ENCODE measurements around the gene FLYWCH1. TPM values are rescaled to one million over a fixed set of nuclear protein-coding genes. Genes with fewer than 3 reads are reported as not detected.
A peak's percentile ranks its signal among the peaks of the same experiment; 100 is the strongest.

FLYWCH1 gene
- total RNA-seq, 1 experiment from 2014 or later = 32.6 TPM

DNA sequence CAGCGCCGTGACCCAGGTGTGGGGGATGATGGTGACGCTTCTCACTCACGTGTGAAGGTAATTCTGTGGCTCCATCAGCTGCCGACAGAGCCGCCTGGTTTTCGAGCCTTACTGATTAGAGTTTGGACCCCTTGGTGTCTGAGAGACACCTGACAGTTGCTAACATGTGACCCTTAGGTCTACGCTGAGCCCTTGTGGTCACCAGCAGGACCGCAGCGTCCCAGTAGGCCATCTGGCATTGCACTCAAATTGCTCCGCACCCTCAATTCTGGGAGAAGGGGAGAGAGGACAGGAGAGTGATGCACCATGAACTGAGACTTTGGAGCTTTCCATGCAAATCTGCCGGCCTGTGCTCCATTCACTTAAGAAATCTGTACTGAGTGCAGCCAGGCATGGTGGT is 2.5 kb downstream of the FLYWCH1 start:
- TF ChIP-seq NR3C1 (CRISPR knock-in tag; conservative IDR thresholded peaks at IDR 0.05; ENCODE audit: low read depth) (no peak), E2F4 (CRISPR knock-in tag; IDR thresholded peaks at IDR 0.05; ENCODE audit: borderline replicate concordance, low read depth) (no peak), GABPB1 (CRISPR knock-in tag; IDR thresholded peaks at IDR 0.05) (no peak), TCF7 (CRISPR knock-in tag; IDR thresholded peaks at IDR 0.05; ENCODE audit: low read depth) (no peak), ZNF396 (CRISPR knock-in tag; IDR thresholded peaks at IDR 0.05; ENCODE audit: borderline replicate concordance) (no peak), OVOL2 (CRISPR knock-in tag; IDR thresholded peaks at IDR 0.05; ENCODE audit: borderline replicate concordance) (no peak), TEAD4 (CRISPR knock-in tag; IDR thresholded peaks at IDR 0.05) (no peak), JAZF1 (CRISPR knock-in tag; IDR thresholded peaks at IDR 0.05) (no peak)

GRCh38 chr16:2915196-2915929 is 3.6 kb downstream of the FLYWCH1 start:
- ATAC-seq (no peak), DNase-seq (ENCODE audit: low spot score) (no peak)
- ChIA-PET POLR2A (no interaction called here), CTCF (interaction anchor here (0.9 kb wide), 1 partner anchor 12 kb away, joined by 6 read pairs; no protein-coding TSS in a partner anchor)
- peak overlapping the region; percentile 57; the same call in 1 of the 2 replicates for H3K27ac Mint-ChIP-seq
- H3K27me3 Mint-ChIP-seq (ENCODE audit: low read depth) = peaks cover 23% of the 10 kb centered on the region
- no peaks in the 10 kb centered on the region for H3K9me3 Mint-ChIP-seq
- H3K4me3 Mint-ChIP-seq = no peak overlapping the region
- peaks cover 4% of the 10 kb centered on the region; the same call in 1 of the 2 replicates for H3K36me3 Mint-ChIP-seq
- TF ChIP-seq MLX (CRISPR knock-in tag; IDR thresholded peaks at IDR 0.05) (no peak), ZNF512 (CRISPR knock-in tag; IDR thresholded peaks at IDR 0.05; ENCODE audit: borderline replicate concordance) (no peak), ZNF121 (CRISPR knock-in tag; IDR thresholded peaks at IDR 0.05) (no peak), EMX1 (CRISPR knock-in tag; IDR thresholded peaks at IDR 0.05) (no peak)
- TF ChIP-seq, protein P1, sequence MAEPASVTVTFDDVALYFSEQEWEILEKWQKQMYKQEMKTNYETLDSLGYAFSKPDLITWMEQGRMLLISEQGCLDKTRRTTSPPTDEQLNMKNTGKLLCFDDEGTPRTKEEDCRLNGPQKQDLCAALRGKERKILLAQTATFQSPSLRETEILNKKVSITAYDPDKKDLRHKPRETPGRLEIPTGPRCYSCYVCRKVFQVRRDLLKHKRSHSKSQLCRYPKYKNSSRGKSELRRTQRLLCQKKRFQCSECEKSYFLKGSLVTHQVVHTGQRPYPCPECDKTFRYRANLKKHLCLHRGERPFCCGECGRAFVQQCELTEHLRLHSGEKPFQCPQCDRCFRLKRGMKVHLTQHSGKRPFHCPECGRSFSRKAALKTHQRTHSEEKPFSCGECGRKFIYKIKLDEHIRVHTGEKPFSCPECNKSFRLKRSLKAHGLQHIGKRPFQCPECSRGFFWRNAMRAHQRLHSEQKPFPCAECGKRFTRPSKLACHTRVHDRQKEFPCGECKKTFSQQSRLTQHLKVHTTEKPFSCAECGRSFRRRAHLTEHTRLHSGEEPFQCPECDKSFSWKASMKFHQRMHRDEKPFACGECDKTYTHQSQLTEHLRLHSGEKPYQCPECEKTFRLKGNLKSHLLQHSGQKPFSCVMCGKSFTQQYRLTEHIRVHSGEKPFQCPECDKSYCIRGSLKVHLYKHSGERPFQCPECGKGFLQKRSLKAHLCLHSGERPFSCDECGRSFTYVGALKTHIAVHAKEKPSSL (CRISPR knock-in tag; conservative IDR thresholded peaks at IDR 0.05) = no peak
- H3K4me1 Mint-ChIP-seq = peaks cover 11% of the 10 kb centered on the region

More for the DNA sequence above, 2.5 kb downstream of the FLYWCH1 start:
- no peaks in the 10 kb centered on the region for H3K9me3 Mint-ChIP-seq
- POLR2A ChIA-PET = interaction anchor here (0.7 kb wide), 1 partner anchor 26 kb away, joined by 7 read pairs; no protein-coding TSS in a partner anchor
- peaks cover 11% of the 10 kb centered on the region for H3K4me1 Mint-ChIP-seq
- H3K27me3 Mint-ChIP-seq (ENCODE audit: low read depth) = peaks cover 29% of the 10 kb centered on the region
- no peak overlapping the region; the same call in 1 of the 2 replicates for H3K4me3 Mint-ChIP-seq
- DNase-seq (ENCODE audit: low spot score) (no peak), ATAC-seq (no peak)
- peaks cover 4% of the 10 kb centered on the region; the same call in 1 of the 2 replicates for H3K36me3 Mint-ChIP-seq
- CTCF ChIA-PET = interaction anchor here (0.9 to 1.3 kb wide), 2 partner anchors 8 to 13 kb away, joined by 4 to 6 read pairs; no protein-coding TSS in a partner anchor
- H3K27ac Mint-ChIP-seq = peak overlapping the region; percentile 57; the same call in 1 of the 2 replicates

GRCh38 chr16:2919511-2920255 is 8.0 kb downstream of the FLYWCH1 start:
- H3K9me3 Mint-ChIP-seq = no peaks in the 10 kb centered on the region
- H3K4me3 Mint-ChIP-seq = no peak overlapping the region
- ChIA-PET CTCF (interaction anchor here (0.9 to 4.9 kb wide), 9 partner anchors 8 to 112 kb away, joined by 3 to 31 read pairs (median 4); partner anchors contain the start of genes FLYWCH1 and FLYWCH2), POLR2A (no interaction called here)
- H3K4me1 Mint-ChIP-seq = no peaks in the 10 kb centered on the region; the same call in 1 of the 2 replicates
- no peaks in the 10 kb centered on the region; the same call in 1 of the 2 replicates for H3K36me3 Mint-ChIP-seq
- TF ChIP-seq, protein P2, sequence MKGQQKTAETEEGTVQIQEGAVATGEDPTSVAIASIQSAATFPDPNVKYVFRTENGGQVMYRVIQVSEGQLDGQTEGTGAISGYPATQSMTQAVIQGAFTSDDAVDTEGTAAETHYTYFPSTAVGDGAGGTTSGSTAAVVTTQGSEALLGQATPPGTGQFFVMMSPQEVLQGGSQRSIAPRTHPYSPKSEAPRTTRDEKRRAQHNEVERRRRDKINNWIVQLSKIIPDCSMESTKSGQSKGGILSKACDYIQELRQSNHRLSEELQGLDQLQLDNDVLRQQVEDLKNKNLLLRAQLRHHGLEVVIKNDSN (CRISPR knock-in tag; IDR thresholded peaks at IDR 0.05) = 0 out of 2 replicates have a peak, but pooled peaks have one; percentile 41
- TF ChIP-seq ZMAT4 (CRISPR knock-in tag; IDR thresholded peaks at IDR 0.05) (no peak), USF2 (CRISPR knock-in tag; IDR thresholded peaks at IDR 0.05) (peak; percentile 63), ZNF121 (CRISPR knock-in tag; IDR thresholded peaks at IDR 0.05) (peak; percentile 94), CBFB (CRISPR knock-in tag; IDR thresholded peaks at IDR 0.05; ENCODE audit: low read depth) (no peak)
- TF ChIP-seq, protein P3, sequence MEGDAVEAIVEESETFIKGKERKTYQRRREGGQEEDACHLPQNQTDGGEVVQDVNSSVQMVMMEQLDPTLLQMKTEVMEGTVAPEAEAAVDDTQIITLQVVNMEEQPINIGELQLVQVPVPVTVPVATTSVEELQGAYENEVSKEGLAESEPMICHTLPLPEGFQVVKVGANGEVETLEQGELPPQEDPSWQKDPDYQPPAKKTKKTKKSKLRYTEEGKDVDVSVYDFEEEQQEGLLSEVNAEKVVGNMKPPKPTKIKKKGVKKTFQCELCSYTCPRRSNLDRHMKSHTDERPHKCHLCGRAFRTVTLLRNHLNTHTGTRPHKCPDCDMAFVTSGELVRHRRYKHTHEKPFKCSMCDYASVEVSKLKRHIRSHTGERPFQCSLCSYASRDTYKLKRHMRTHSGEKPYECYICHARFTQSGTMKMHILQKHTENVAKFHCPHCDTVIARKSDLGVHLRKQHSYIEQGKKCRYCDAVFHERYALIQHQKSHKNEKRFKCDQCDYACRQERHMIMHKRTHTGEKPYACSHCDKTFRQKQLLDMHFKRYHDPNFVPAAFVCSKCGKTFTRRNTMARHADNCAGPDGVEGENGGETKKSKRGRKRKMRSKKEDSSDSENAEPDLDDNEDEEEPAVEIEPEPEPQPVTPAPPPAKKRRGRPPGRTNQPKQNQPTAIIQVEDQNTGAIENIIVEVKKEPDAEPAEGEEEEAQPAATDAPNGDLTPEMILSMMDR (IDR thresholded peaks at IDR 0.05) = peak; percentile 93
- peak overlapping the region; percentile 72; the same call in 1 of the 2 replicates for H3K27ac Mint-ChIP-seq
- ATAC-seq (peak; percentile 50; the same call in 1 of the 2 replicates), DNase-seq (ENCODE audit: low spot score) (peak; percentile 73)
- no peaks in the 10 kb centered on the region for H3K27me3 Mint-ChIP-seq (ENCODE audit: low read depth)

All from WTC11 (cell line).